Endothelial cell of hepatic sinusoid (primary cell): Measurements from ENCODE around the gene SLC22A25.
"Not testable (repeated sequence)": the region's sequence is repeated elsewhere in the genome, so short reads cannot be mapped to it uniquely, and the experiment has no call there.

Source experiments
- in situ Hi-C: cut with HindIII; loops from 2 replicates; pipeline ENCODE4 v1.10.0; 2017; ENCODE audit warnings: low sequenced_read_pairs

The SLC22A25 gene

GRCh38 chr11:63235471-63236461, 7.6 kb downstream of the SLC22A25 start:
- in situ Hi-C loops, result not testable (repeated sequence)

GRCh38 chr11:63229815-63230214, 13.6 kb downstream of the SLC22A25 start:
- in situ Hi-C loops, result no loop called here

DNA sequence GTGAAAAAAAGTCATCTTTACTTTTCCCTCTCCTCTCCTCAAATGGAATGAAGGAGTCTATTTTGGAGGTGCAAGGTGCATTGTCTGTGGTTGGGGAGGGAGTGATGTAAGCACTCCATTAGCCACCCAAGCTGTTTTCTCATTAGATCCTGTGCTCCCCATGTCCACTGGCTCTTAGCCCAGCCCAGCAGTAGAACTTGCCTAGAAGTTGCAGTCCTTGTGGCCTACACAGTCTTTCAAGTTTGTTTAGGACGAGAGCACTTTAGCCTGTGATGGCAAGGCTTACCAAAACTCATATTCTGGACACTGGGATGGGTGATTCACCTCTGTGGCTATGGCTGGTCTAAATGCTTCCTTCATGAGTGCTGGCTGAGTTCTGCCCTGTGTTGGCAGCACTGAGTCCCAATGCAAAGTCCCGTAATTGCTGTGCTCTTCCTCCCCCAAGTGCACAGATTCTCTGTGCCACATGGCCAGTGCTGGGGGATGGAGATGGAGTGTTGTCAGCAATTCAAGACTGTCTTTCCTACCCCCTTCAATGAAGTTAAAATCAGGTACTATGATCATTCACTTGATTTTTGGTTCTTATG, 15.8 kb downstream of the SLC22A25 start:
- in situ Hi-C loops, result no loop called here

GRCh38 chr11:63226488-63227114, 16.8 kb downstream of the SLC22A25 start:
- in situ Hi-C loops, result no loop called here

DNA sequence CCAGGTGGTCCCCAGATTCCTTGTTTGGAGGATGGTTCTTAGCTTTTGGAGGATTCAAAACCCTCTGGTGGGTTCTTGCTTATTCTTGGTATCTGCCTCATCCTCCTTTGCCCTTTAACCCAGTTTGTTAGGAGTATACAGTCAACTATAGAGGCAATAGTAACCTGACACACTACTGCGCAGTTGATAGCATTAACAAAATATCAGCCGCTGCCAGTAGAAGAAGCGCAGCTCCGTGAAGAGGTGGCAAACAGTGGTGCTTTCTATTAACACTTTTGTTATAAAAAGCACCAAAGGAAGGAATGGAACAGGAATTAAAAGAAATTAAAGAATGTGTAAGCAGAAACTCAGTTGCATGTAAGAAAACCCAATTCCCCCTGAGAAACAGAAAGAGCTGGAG, 29.3 kb downstream of the SLC22A25 start:
- in situ Hi-C loops, result no loop called here

DNA sequence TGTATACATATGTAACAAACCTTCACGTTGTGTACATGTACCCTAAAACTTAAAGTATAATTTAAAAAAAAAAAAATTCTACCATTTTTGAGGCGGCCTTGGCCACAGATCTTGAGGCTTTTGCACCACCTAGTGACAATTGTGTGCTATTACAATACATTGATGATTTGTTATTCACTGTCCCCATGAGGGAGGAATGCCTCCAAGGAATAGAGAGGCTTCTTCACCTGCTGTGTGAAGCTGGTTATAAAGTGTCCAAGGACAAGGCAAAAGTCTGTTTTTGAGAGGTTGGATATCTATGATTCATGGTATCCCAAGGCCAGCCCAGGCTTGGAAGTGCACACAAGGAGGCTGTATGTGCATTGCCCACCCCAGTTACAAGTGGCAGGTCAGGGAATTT, 30.7 kb downstream of the SLC22A25 start:
- in situ Hi-C loops, result no loop called here

- in situ Hi-C loops, result no loop called here
Observed at GRCh38 chr11:63210111-63210510, 33.3 kb downstream of the SLC22A25 start.
